Measurements from ENCODE around the gene TIMM10B.
"Not testable (repeated sequence)": the region's sequence is repeated elsewhere in the genome, so short reads cannot be mapped to it uniquely, and the experiment has no call there.

TIMM10B gene

DNA sequence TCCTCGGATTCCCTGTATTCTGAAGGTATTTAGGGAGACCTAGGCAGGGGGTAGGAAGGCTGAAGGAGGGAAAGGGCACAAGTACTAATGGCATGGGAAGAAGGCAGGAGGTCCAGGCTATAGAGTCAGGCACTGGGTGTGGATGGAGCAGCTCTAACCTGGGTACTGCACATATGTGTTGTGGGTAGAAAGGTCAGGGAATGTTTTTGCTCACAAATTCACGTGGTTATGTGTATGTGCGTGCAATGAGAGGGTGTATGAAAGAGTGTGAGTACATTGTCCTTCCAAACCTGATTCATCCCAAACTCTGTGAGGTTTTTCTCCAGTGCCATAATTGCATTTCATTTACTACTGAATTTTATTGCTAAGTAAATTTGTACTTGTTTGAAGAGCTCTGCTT is 39.0 kb downstream of the TIMM10B start:
- DNase-seq: no peak

DNA sequence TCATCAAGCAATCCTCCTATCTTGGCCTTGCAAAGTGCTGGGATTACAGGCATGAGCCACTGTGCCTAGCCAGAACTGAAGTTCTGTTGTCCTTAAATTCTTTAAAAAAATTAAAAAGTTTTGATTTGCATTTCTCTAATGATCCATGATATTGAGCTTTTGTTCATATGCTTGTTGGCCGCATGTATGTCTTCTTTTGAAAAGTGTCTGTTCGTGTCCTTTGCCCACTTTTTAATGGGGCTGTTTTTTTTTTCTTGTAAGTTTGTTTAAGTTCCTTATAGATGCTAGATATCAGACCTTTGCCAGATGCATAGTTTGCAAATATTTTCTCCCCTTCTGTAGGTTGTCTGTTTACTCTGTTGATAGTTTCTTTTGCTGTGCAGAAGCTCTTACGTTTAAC is 40.6 kb downstream of the TIMM10B start:
- DNase-seq: not testable (repeated sequence)

DNA sequence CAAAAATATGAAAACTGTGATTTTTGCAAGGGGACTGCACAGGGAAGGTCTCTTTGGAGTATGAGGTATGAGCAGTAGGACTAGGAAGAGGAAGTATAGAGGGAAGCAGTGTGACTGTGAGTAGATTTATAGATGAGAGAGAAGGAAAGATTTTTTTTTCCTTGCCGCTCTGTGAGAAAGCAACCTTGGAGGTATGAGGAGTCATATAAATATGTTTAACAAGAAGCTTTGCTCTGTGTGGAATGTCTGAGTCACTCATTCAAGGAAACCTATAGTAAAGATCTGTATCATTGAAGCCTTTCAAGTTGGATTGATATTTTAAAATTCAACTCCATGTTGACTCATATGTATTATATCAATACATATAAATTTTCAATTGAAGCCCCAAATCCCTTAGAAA is 42.0 kb downstream of the TIMM10B start:
- DNase-seq: no peak

DNA sequence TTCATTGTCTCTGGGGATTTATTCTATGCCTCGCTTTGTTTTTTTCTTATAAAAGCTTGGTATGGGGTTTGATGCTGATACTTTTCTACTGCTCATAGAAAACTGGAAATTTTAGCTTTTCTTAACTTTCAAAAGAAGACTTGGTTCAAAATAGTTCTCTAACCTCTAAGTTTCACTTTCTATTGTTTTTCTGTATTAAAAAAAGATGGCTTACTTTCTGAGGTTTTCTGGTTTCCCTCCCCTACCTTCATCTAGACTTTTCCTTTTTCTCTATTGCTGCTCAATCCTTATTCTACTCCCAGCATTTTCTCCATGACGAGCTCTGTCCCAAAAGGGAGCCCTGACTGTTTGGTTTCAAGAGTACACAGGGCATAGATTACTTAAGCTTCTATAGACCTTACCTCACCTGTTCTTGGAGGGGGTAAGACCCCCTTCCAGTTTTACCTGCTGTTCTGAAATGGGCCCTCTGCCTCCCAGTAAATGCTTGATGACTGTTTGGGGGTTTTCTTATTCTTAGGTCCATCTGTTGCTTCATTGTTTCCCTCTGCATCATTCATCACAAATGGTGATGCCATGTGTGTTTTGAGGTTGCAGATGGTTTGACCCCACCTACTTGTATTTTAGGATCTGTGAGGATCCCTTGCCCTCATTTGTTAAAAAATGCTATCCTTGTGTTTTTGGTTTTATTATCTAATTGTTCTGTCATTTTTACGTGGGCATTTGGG is 45.3 kb downstream of the TIMM10B start:
- no peak for DNase-seq

DNA sequence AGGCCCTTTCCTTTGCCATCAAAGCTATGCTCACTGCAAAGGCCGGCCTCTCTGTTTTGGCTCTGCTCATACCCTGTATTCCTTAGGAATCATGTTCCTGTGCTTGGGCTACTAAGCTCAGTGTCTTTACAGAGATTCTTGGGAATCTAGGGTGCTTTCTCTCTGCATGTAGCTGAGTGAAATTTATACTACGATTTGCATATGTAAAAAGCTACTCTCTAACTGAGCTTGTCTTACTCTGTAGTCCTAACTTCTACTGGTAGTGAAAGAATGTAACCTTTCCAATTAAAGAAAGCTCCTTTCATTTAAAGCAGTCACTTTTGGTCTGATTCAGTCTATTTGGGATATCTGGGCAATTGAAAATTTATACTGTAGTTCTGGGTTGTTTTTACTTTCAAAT is 48.0 kb downstream of the TIMM10B start:
- no peak for DNase-seq

DNA sequence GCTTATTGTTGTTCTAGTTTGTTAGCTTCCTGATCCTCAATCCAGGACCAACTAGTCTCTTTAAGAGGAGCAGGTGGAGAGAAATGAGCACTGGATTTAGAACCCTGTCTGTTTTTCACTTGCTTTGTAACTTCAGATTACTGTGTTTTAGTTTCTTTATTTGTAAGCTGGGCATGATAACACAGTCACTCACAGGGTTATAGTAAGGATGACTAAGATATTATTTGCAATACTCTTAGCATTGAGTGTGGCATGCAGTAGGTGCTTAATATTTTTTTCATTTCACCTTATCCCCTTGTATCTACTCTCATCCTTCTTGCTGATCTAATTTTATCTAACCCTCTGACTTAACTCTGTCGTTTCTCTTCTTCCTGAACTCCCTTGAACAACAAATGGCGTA is 49.5 kb downstream of the TIMM10B start:
- DNase-seq: no peak

DNA sequence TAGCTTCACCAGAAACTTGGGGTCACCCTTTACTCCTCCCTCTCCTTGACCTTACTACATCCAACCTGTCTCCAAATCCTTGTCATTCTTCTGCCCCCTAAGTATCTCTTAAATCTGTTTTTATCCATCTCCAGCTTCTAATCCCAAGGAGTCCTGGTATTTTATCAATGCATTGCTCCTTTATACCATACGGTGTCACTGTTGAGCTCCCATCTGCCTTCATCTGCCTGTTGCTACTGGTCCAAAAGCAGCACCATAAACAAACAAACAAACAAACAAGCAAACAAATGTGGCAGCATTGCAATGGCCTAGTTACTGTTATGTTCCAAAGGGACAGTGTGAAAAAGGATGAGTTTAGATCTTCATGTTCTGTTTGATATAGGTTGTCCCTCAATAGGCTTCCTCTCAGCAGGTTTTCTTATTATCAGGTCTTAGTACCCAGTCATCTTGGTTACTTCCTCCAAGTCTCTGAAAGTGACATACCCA is 50.0 kb downstream of the TIMM10B start:
- DNase-seq: no peak
